H1 (cell line): ENCODE results near the gene JAKMIP1. TPM values are rescaled to one million over a fixed set of nuclear protein-coding genes. Genes with fewer than 3 reads are reported as not detected.

Experiments used
- CTCF ChIA-PET: fragments of 300-600 bp; sonication (Branson Sonifier 250); formaldehyde crosslinking; loops from one replicate; lab custom pipeline; 2021; ENCODE audit not compliant: partially characterized antibody; lab: Charles Lee
- POLR2A ChIA-PET: fragments of 300-600 bp; sonication (Branson Sonifier 250); formaldehyde crosslinking; loops from one replicate; lab custom pipeline; 2021; ENCODE audit warnings: inconsistent platforms; ENCODE audit not compliant: partially characterized antibody; lab: Charles Lee
- DNase-seq, 2 experiments: peaks; one replicate each; pipeline versions ENCODE4 v3.0.0 to v3.0.0-alpha.2; 2010 to 2022; ENCODE audit warnings: low spot score in 2 of 2, low read depth in 1 of 2, mixed read lengths in 1 of 2
- FAIRE-seq: peaks from 2 replicates; lab custom pipeline; 2011; peaks lifted over from hg19 to GRCh38; lab: Jason Lieb, UNC
- H2AFZ ChIP-seq: 2 replicates; pipeline ENCODE4 v1.8.1; 2012; ENCODE audit warnings: low read length, inconsistent platforms
- H2AK5ac ChIP-seq: 2 replicates; pipeline ENCODE4 v1.6.1; 2013; ENCODE audit warnings: low read depth, low read length
- H2BK120ac ChIP-seq: replicated peaks from 2 replicates; pipeline ENCODE3; 2013; ENCODE audit warnings: low read depth, low read length, inconsistent platforms
- H2BK12ac ChIP-seq: 2 replicates; pipeline ENCODE4 v1.6.1; 2013; ENCODE audit warnings: low read depth, low read length
- H2BK15ac ChIP-seq: 2 replicates; pipeline ENCODE4 v1.6.1; 2013; ENCODE audit warnings: low read length
- H2BK20ac ChIP-seq: 2 replicates; pipeline ENCODE4 v1.6.1; 2013; ENCODE audit warnings: low read length
- H2BK5ac ChIP-seq: 2 replicates; pipeline ENCODE4 v1.6.1; 2013; ENCODE audit warnings: low read depth, low read length
- H3K14ac ChIP-seq: 2 replicates; pipeline ENCODE4 v1.6.1; 2013; ENCODE audit warnings: inconsistent platforms; ENCODE audit not compliant: insufficient read length
- H3K18ac ChIP-seq: 2 replicates; pipeline ENCODE4 v1.6.1; 2013; ENCODE audit warnings: low read length; ENCODE audit errors: extremely low read depth
- H3K23ac ChIP-seq: 2 replicates; pipeline ENCODE4 v1.6.1; 2013; ENCODE audit warnings: inconsistent platforms; ENCODE audit not compliant: insufficient read length
- H3K23me2 ChIP-seq: 2 replicates; pipeline ENCODE4 v1.6.1; 2013; ENCODE audit warnings: low read depth, low read length
- H3K27ac ChIP-seq: 2 replicates; pipeline ENCODE4 v1.6.1; 2011; ENCODE audit warnings: low read depth, low read length, inconsistent platforms
- H3K27me3 ChIP-seq, 4 experiments: replicated peaks in 1 of 4; 1 replicate in 1 of 4; 2 replicates in 3 of 4; pipeline versions ENCODE4 v1.6.1 to v1.8.1; 2011 to 2013; ENCODE audit warnings: low read length in 3 of 4, mild to moderate bottlenecking in 3 of 4, inconsistent platforms in 2 of 4, mixed read lengths in 2 of 4, moderate library complexity in 1 of 4; ENCODE audit not compliant: control insufficient read depth in 3 of 4, insufficient read depth in 3 of 4; ENCODE audit errors: extremely low read depth in 1 of 4
- H3K36me3 ChIP-seq, 4 experiments: 2 replicates each; pipeline versions ENCODE4 v1.6.1 to v1.8.1; 2011 to 2013; ENCODE audit warnings: mild to moderate bottlenecking in 4 of 4, low read length in 3 of 4, moderate library complexity in 2 of 4, control low read depth in 1 of 4, inconsistent platforms in 1 of 4; ENCODE audit not compliant: insufficient read depth in 4 of 4, control insufficient read depth in 2 of 4
- H3K4ac ChIP-seq: replicated peaks from 2 replicates; pipeline ENCODE3; 2013; ENCODE audit warnings: low read length, low read depth, mixed read lengths, inconsistent platforms; ENCODE audit not compliant: insufficient read length
- H3K4me1 ChIP-seq, 4 experiments: replicated peaks in 1 of 4; 1 replicate in 1 of 4; 2 replicates in 3 of 4; pipeline versions ENCODE4 v1.6.1 to v1.8.1; 2011 to 2013; ENCODE audit warnings: low read length in 3 of 4, inconsistent platforms in 2 of 4, mixed read lengths in 1 of 4; ENCODE audit not compliant: insufficient read depth in 4 of 4, control insufficient read depth in 3 of 4
- H3K4me2 ChIP-seq, 2 experiments: 2 replicates each; pipeline versions ENCODE4 v1.6.1 to v1.8.1; 2011 to 2013; ENCODE audit warnings: low read depth in 2 of 2, low read length in 2 of 2, control low read depth in 1 of 2, inconsistent platforms in 1 of 2, mild to moderate bottlenecking in 1 of 2; ENCODE audit not compliant: insufficient read depth in 1 of 2
- H3K4me3 ChIP-seq, 4 experiments: fragments of 200-600, 300-600 bp in 1 of 4; sonication (generic), shearing (Covaris generic), sonication (Bioruptor Twin) in 1 of 4; 2 replicates each; pipeline versions ENCODE4 v1.5.1 to v1.8.1; 2011 to 2016; ENCODE audit warnings: low read length in 4 of 4, low read depth in 3 of 4, control low read depth in 2 of 4, inconsistent platforms in 2 of 4, mild to moderate bottlenecking in 2 of 4, mixed read lengths in 1 of 4, moderate library complexity in 1 of 4; ENCODE audit not compliant: insufficient read depth in 2 of 4; ENCODE audit errors: extremely low read depth in 1 of 4
- H3K56ac ChIP-seq: replicated peaks from 2 replicates; pipeline ENCODE3; 2013; ENCODE audit warnings: low read depth, mild to moderate bottlenecking, mixed read lengths, low read length, inconsistent platforms; ENCODE audit not compliant: insufficient read length
- H3K79me1 ChIP-seq: 2 replicates; pipeline ENCODE4 v1.6.1; 2013; ENCODE audit warnings: low read depth, low read length, control low read depth
- H3K79me2 ChIP-seq, 2 experiments: 2 replicates each; pipeline versions ENCODE4 v1.6.1 to v1.8.1; 2012 to 2013; ENCODE audit warnings: low read length in 2 of 2, mild to moderate bottlenecking in 2 of 2, inconsistent platforms in 1 of 2; ENCODE audit not compliant: insufficient read depth in 2 of 2, control insufficient read depth in 1 of 2
- H3K9ac ChIP-seq, 4 experiments: replicated peaks in 1 of 4; 1 replicate in 1 of 4; 2 replicates in 3 of 4; pipeline versions ENCODE4 v1.6.1 to v1.8.1; 2011 to 2013; ENCODE audit warnings: low read depth in 3 of 4, low read length in 3 of 4, control low read depth in 2 of 4, mild to moderate bottlenecking in 2 of 4, moderate library complexity in 2 of 4, inconsistent platforms in 1 of 4; ENCODE audit errors: extremely low read depth in 1 of 4
- H3K9me3 ChIP-seq, 2 experiments: 2 replicates each; pipeline versions ENCODE4 v1.6.1 to v1.8.1; 2012 to 2013; ENCODE audit warnings: mild to moderate bottlenecking in 2 of 2, moderate library complexity in 2 of 2, control low read depth in 1 of 2, inconsistent platforms in 1 of 2, low read depth in 1 of 2, low read length in 1 of 2, mixed read lengths in 1 of 2; ENCODE audit not compliant: insufficient read depth in 2 of 2
- H4K20me1 ChIP-seq, 2 experiments: replicated peaks in 1 of 2; 2 replicates each; pipeline versions ENCODE3 to v1.8.1; 2011 to 2013; ENCODE audit warnings: inconsistent platforms in 2 of 2, low read length in 2 of 2, mild to moderate bottlenecking in 1 of 2; ENCODE audit not compliant: insufficient read depth in 2 of 2, control insufficient read depth in 1 of 2
- H4K5ac ChIP-seq: 2 replicates; pipeline ENCODE4 v1.6.1; 2013; ENCODE audit warnings: low read length, low read depth, mixed read lengths, inconsistent platforms; ENCODE audit not compliant: insufficient read length
- H4K8ac ChIP-seq: 2 replicates; pipeline ENCODE4 v1.8.0; 2013; ENCODE audit warnings: mild to moderate bottlenecking, moderate library complexity, low read length, inconsistent platforms; ENCODE audit not compliant: insufficient read depth; ENCODE audit errors: extremely low read depth
- H4K91ac ChIP-seq: replicated peaks from 2 replicates; pipeline ENCODE3; 2013; ENCODE audit warnings: low read length, mixed read lengths, inconsistent platforms; ENCODE audit not compliant: insufficient read length
- ASH2L ChIP-seq: fragments of 200-600, 300-600 bp; sonication (generic); IDR thresholded peaks from one replicate; pipeline ENCODE4 v1.7.1; 2017; ENCODE audit warnings: low read length
- CBX8 ChIP-seq: fragments of 300-800, 300-1000 bp; sonication (generic); IDR thresholded peaks from 2 replicates; pipeline ENCODE4 v1.7.1; 2016; ENCODE audit warnings: low read depth, low read length, borderline replicate concordance
- CHD2 ChIP-seq: IDR thresholded peaks from 2 replicates; pipeline ENCODE4 v1.6.1; 2012; ENCODE audit warnings: low read length, improper control_type of control experiment
- EP300 ChIP-seq, 2 experiments: IDR thresholded peaks; 1 replicate in 1 of 2; 2 replicates in 1 of 2; pipeline ENCODE4 v1.6.1; 2011 to 2012; ENCODE audit warnings: low read depth in 2 of 2, low read length in 2 of 2, mild to moderate bottlenecking in 2 of 2, borderline replicate concordance in 1 of 2, inconsistent platforms in 1 of 2, moderate library complexity in 1 of 2
- FOSL1 ChIP-seq: IDR thresholded peaks from 2 replicates; pipeline ENCODE4 v1.6.1; 2011; ENCODE audit warnings: mild to moderate bottlenecking, low read depth, low read length, moderate library complexity; ENCODE audit not compliant: insufficient read depth
- SAP30 ChIP-seq: fragments of 300-600 bp; sonication (generic); IDR thresholded peaks from 2 replicates; pipeline ENCODE4 v1.7.1; 2012; ENCODE audit warnings: low read length, moderate library complexity, mild to moderate bottlenecking, inconsistent platforms; ENCODE audit not compliant: insufficient read depth, insufficient replicate concordance
- TCF12 ChIP-seq: IDR thresholded peaks from 2 replicates; pipeline ENCODE4 v1.6.1; 2011; ENCODE audit warnings: low read depth, mild to moderate bottlenecking, low read length
- WGBS, 2 experiments: shearing (Covaris generic) in 1 of 2; methylation state at CpG; one replicate each; pipeline versions ENCODE4 v1.1.6 to v1.1.7; 2013 to 2015; ENCODE audit warnings: low lambda C conversion rate in 2 of 2, mixed read lengths in 2 of 2, inconsistent platforms in 1 of 2, low coverage in 1 of 2, missing lambda C conversion rate in 1 of 2; ENCODE audit not compliant: insufficient replicate concordance in 2 of 2, insufficient coverage in 1 of 2, insufficient read length in 1 of 2; ENCODE audit errors: extremely low coverage in 1 of 2, missing lambda C conversion rate in 1 of 2; 5-methylcytosine and 5-hydroxymethylcytosine counted together
- polyA plus RNA-seq, 7 experiments: library from polyadenylated mRNA; depleted of rRNA in 3 of 7; stranded (reverse) in 5 of 7; unstranded in 2 of 7; fragments of >200 nt in 5 of 7; fragments of 200-250 nt in 2 of 7; gene quantifications; 1 replicate in 5 of 7; 2 replicates in 1 of 7; 4 replicates in 1 of 7; pipeline versions ENCODE4 v1.2.1 to v1.2.3, GENCODE V29; 2011 to 2013; ENCODE audit warnings: missing spikeins in 2 of 7, mixed read lengths in 2 of 7
- total RNA-seq: library from RNA; stranded (reverse); fragmentation: NEBNext Ultra II Directional; extraction: Animal tissue kit (Norgen Biotek cat#: 25700); gene quantifications from 2 replicates; pipeline ENCODE4 v1.2.1, GENCODE V29; 2021

JAKMIP1 gene
- total and polyA plus RNA-seq, 2 of the 8 experiments (the other 6 are each of a cell fraction or from before 2014, with no cell fraction given): 2.5 to 4.4 TPM

DNA sequence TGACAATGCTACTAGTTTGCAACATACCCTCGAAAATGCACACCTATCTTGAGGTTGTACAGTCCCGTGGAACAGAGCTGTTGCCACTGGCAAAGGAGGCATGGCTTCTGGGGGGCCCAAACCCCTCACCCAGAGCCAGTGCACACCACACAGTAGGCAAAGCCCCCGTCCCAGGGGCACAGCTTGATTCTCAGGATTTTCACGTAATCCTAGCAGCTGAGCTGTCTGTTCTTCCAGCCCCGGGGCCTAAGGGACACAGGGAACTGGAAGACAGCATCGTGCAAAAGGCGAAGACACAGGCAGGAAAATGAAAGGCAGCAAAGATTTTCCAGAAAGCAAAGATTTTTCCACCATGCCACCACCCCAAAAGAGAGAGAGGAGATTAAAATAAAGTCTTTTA is 77.2 kb downstream of the JAKMIP1 start:
- H3K4me3 ChIP-seq: no peak overlapping the region
- H3K9ac ChIP-seq: no peak overlapping the region
- no peak overlapping the region for H3K23ac ChIP-seq
- no peaks in the 10 kb centered on the region; a peak in 1 of 8 replicates for H3K36me3 ChIP-seq
- H2BK20ac ChIP-seq: no peak overlapping the region
- H3K23me2 ChIP-seq: peaks cover 15% of the 10 kb centered on the region; the same call in 1 of the 2 replicates
- 0 out of 4 replicates have a peak, but pooled peaks cover 0 to 2% of the 10 kb centered on the region in 2 experiments for H3K9me3 ChIP-seq
- no peak overlapping the region for H3K18ac ChIP-seq
- no peak overlapping the region for H4K91ac ChIP-seq
- no peak overlapping the region for H3K4me2 ChIP-seq
- H3K14ac ChIP-seq: no peak overlapping the region
- no peak overlapping the region for H3K27ac ChIP-seq
- no peak overlapping the region; the same call in 1 of the 2 replicates for H2BK15ac ChIP-seq
- no peak overlapping the region for H2BK12ac ChIP-seq
- H4K8ac ChIP-seq: no peak overlapping the region
- ChIA-PET CTCF (interaction anchor here (0.6 to 2.2 kb wide), 5 partner anchors 11 to 98 kb away, joined by 3 to 9 read pairs (median 4); no protein-coding TSS in a partner anchor), POLR2A (no interaction called here)
- no peak overlapping the region for H4K5ac ChIP-seq
- no peak for TF ChIP-seq TCF12
- no peak for TF ChIP-seq ASH2L
- TF ChIP-seq CBX8: no peak
- no peak for TF ChIP-seq EP300 (IDR thresholded peaks at IDR 0.05; ENCODE audit: borderline replicate concordance in 1 of 2, low read depth in 2 of 2, low read length in 2 of 2)
- TF ChIP-seq FOSL1: no peak
- no peak for TF ChIP-seq CHD2
- no peak for TF ChIP-seq SAP30
- no peak for FAIRE-seq
- H3K56ac ChIP-seq: no peak overlapping the region
- H2BK120ac ChIP-seq: no peak overlapping the region
- no peak overlapping the region for H2AK5ac ChIP-seq
- H3K27me3 ChIP-seq: no peaks in the 10 kb centered on the region
- peaks cover 0 to 5% of the 10 kb centered on the region in 2 experiments for H4K20me1 ChIP-seq
- no peak overlapping the region for H3K4ac ChIP-seq
- H3K79me1 ChIP-seq: peaks cover 5% of the 10 kb centered on the region
- peaks cover 4 to 11% (median 8%) of the 10 kb centered on the region in 4 experiments for H3K4me1 ChIP-seq
- no peak overlapping the region for H2AFZ ChIP-seq
- WGBS, 2 experiments: 84% methylated on average over 7 of the region's 7 CpGs; no CpG with 5 or more reads in 1 of the 2 experiments
- H2BK5ac ChIP-seq: no peak overlapping the region
- no peaks in the 10 kb centered on the region for H3K79me2 ChIP-seq
- no peak for DNase-seq
